Spinal cord (tissue), 10 donors: ENCODE measurements around the gene UTS2R. TPM values are rescaled to one million over a fixed set of nuclear protein-coding genes. Genes with fewer than 3 reads are reported as not detected.
A peak's percentile ranks its signal among the peaks of the same experiment; 100 is the strongest.

Source experiments
- DNase-seq, 6 donors: peaks; one replicate each; pipeline versions ENCODE4 v3.0.0 to v3.0.0-alpha.2; 2013 to 2015; ENCODE audit warnings: low spot score in 6 of 6, low read depth in 4 of 6
- H3K27ac ChIP-seq: one replicate; pipeline ENCODE4 v1.5.1; 2013; ENCODE audit warnings: low read depth, low read length, control low read depth
- H3K27me3 ChIP-seq: one replicate; pipeline ENCODE4 v1.6.1; 2013; ENCODE audit warnings: low read length; ENCODE audit not compliant: control insufficient read depth, insufficient read depth
- H3K36me3 ChIP-seq: one replicate; pipeline ENCODE4 v1.6.1; 2013; ENCODE audit warnings: low read length; ENCODE audit not compliant: control insufficient read depth, insufficient read depth
- H3K4me1 ChIP-seq: one replicate; pipeline ENCODE4 v1.6.1; 2013; ENCODE audit warnings: low read length; ENCODE audit not compliant: control insufficient read depth, insufficient read depth
- H3K4me3 ChIP-seq: one replicate; pipeline ENCODE4 v1.5.1; 2013; ENCODE audit warnings: low read depth, low read length, control low read depth
- H3K9me3 ChIP-seq: one replicate; pipeline ENCODE4 v1.6.1; 2013; ENCODE audit warnings: low read length; ENCODE audit not compliant: control insufficient read depth, insufficient read depth
- WGBS: methylation state at CpG from one replicate; pipeline ENCODE4 v1.1.5; 2013; ENCODE audit warnings: missing lambda C conversion rate; ENCODE audit not compliant: insufficient coverage; 5-methylcytosine and 5-hydroxymethylcytosine counted together
- polyA plus RNA-seq, 2 donors: library from polyadenylated mRNA; unstranded; fragments of 120-200 nt; gene quantifications; one replicate each; pipeline ENCODE4 v1.2.1, GENCODE V29; 2013; ENCODE audit not compliant: insufficient read length in 2 of 2
- total RNA-seq, 2 donors: library from RNA; depleted of rRNA in 1 of 2; stranded (reverse); fragments of 120-200 nt in 1 of 2; fragments of >200 nt in 1 of 2; gene quantifications; one replicate each; pipeline versions ENCODE4 v1.2.3 to v1.2.4, GENCODE V29; 2013 to 2014
- donor health status: healthy.

The UTS2R gene
- total and polyA plus RNA-seq, 4 donors, result 0.11 to 0.32 (median 0.19) TPM; not detected in 1

DNA sequence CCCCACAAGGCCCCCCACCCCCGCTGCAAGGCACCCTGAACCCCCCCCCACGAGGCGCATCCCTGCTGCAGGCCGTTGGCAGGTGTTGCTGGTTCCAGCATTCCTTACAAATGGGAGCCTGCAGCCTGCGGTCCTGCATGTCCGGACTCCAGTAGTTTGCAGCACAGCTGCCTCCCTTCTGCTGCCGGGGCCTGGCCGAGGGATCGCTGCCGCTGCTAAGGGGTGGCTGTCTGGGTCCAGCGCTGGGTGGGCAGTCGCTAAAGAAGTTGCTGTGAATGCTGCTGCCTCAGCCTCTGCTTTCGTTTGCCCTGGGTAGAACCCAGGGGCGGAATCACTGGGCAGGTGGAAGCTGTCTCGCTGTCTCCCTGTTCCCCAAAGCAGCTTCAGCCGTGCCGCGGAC is 11.8 kb downstream of the UTS2R start:
- peaks cover 18% of the 10 kb centered on the region for H3K36me3 ChIP-seq
- peaks cover 10% of the 10 kb centered on the region for H3K27me3 ChIP-seq
- H3K27ac ChIP-seq, result no peak overlapping the region

DNA sequence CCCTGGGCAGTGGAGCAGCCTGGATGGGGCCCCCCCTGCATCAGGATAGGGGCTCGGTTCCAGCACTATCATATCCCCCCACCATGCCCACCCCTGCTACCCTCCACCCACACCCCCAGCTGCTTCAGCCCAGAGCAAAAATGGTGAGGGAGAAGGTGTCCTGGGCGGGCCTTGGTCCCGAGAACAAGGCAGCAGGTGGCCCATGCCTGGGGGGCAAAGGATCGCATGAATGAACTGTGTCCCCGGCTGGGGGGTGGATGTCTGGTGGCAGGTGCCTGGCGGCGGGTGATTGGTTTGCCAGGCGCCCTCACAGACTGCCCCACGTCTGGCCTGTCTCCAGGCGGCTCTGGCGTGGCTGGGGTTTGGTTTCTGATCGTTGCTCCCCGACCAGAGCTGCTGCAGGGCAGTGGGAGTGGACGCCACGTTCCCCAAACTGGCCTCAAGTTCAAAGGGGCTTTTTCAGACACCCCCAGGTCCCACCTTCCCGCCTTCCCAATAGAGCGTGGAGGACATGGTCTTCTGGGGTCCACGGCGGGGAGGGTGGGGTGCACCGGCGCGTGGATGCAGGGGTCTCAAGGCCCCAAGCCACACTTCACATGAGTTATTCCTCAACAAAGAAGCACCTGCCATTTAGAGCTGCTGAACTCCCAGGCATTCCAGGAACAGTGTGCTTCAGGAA is 12.6 kb downstream of the UTS2R start:
- Histone ChIP-seq H3K4me1 (peaks cover 35% of the 10 kb centered on the region), H3K27me3 (peaks cover 10% of the 10 kb centered on the region), H3K27ac (no peak overlapping the region), H3K36me3 (peaks cover 24% of the 10 kb centered on the region), H3K9me3 (no peaks in the 10 kb centered on the region), H3K4me3 (no peak overlapping the region)
- WGBS, result 39% methylated on average over 12 of the region's 22 CpGs
- DNase-seq, result no peak

More for the DNA sequence above, 11.8 kb downstream of the UTS2R start:
- no peak overlapping the region for H3K4me3 ChIP-seq
- WGBS, result 55% methylated on average over 13 of the region's 18 CpGs
- no peaks in the 10 kb centered on the region for H3K9me3 ChIP-seq
- no peak for DNase-seq
- H3K4me1 ChIP-seq, result peaks cover 38% of the 10 kb centered on the region

DNA sequence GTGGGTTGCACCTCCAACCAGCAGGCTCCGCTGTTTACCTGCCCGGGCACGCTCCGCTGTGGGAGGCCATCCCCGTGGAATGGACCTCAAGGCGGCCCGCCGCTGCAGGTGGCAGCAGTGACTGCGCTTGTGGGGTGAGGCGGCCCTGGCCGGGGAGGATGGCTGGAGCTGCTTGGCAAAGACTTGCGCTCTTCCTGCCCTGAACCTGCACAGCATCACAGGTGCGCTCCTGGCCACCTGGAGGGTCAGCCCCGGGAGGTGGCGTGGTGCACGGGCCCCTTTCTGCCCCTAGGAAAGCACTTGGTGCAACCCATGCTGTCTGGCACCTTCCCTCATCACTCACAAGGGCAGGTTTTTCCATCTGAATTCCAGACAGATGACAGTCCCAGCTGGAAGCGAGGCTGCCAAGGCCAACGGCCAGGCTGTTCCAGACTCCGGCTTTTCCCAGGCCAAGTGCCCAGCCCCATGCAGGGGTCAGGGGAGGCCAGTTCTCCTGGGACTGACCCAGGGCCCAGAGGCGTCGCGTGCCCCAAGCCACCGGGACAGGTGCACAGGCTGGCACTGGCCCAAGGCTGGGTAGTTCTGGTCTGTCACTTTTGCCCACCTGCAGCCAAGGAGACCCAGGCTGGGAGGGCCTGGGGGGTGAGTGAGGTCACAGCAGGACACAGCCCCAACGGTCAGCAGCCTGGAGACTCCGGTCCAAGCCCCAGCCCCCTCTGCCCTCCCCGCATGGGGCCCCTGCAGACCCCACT is 13.3 kb downstream of the UTS2R start:
- H3K4me3 ChIP-seq, result no peak overlapping the region
- H3K27ac ChIP-seq, result no peak overlapping the region
- H3K4me1 ChIP-seq, result peaks cover 30% of the 10 kb centered on the region
- peaks cover 26% of the 10 kb centered on the region for H3K36me3 ChIP-seq
- WGBS, result 55% methylated on average over 24 of the region's 26 CpGs
- H3K9me3 ChIP-seq, result no peaks in the 10 kb centered on the region
- DNase-seq, result no peak
- peaks cover 8% of the 10 kb centered on the region for H3K27me3 ChIP-seq

DNA sequence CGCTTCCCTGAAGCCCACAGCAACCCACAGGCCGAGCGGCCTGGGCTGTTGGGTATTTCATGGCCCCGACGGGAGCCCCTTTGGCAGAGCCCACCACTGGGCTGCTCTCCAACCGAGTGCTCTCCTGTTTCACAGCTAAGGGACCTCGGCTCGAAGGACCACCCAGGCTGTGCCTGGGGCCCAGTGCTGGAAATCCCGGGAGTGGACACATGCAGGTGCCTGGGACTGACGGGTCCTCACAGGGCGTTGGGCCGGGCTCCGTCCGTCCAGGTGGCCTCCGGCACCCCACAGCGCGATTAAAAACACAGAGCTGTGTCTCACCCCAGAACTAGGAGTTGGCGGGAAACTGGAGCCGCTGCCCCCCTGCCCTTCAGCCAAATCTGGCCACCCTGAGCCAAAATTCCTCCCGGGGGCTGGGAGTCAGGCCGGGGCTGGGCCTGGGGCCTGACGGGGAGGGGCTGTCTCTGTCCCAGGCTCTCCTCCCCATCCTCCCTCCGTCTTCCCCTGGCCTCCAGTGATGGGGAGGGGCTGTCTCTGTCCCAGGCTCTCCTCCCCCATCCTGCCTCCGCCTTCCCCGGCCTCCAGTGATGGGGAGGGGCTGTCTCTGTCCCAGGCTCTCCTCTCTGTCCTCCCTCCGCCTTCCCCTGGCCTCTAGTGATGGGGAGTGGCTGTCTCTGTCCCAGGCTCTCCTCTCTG is 14.1 kb downstream of the UTS2R start:
- Histone ChIP-seq H3K4me3 (no peak overlapping the region), H3K27ac (no peak overlapping the region), H3K9me3 (no peaks in the 10 kb centered on the region), H3K27me3 (peaks cover 5% of the 10 kb centered on the region), H3K36me3 (peaks cover 33% of the 10 kb centered on the region), H3K4me1 (peaks cover 26% of the 10 kb centered on the region)
- DNase-seq, result peak in 2 of 6 donors; percentile 53 to 71
- WGBS, result 17% methylated on average over 18 of the region's 26 CpGs

GRCh38 chr17:82386255-82386831 is 14.8 kb downstream of the UTS2R start:
- H3K4me1 ChIP-seq, result peaks cover 26% of the 10 kb centered on the region

DNA sequence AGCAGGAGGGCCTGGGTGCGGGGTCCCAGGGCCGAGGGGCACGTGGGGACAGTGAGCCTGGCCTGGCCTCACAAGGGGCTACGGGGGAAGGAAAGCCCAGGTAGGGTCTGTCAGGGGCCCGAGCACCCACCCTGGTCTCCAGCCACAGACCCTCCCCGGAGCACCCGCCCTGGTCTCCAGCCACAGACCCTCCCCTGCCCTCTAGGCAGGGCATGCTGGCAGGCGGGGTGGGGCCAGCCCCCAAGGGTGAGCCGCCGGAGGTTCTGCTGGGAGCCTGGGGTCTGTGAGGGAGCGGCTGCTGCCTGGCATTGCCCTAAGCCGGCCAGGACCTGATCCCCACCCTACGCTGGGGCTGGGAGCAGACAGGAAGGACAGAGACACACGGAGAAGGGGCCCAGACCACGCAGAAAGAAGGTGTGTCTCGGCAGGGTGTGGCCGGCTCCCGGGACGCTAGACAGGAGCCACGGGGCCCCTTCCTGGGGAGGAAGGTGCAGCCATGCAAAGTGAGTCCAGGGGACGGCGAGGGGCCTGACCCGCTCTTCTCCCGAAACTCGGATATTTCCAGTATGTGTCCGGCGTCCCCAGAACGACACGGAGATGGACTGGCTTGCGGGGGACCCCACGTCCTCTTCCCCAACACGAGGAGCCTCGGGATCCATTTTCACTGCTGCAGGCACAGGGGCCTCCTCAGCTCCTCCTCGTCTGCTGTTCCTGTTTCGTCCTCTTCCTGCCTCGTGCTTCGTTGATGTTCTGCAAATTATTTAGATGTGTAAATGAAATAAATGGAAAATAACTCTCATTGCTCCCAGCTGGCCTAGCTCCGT is 15.5 kb downstream of the UTS2R start:
- Histone ChIP-seq H3K9me3 (no peaks in the 10 kb centered on the region), H3K36me3 (peaks cover 47% of the 10 kb centered on the region), H3K4me3 (no peak overlapping the region), H3K27me3 (peaks cover 2% of the 10 kb centered on the region), H3K4me1 (peaks cover 26% of the 10 kb centered on the region), H3K27ac (no peak overlapping the region)
- DNase-seq, result no peak
- 78% methylated on average over 30 of the region's 38 CpGs for WGBS

More at GRCh38 chr17:82386255-82386831, 14.8 kb downstream of the UTS2R start:
- Histone ChIP-seq H3K4me3 (no peak overlapping the region), H3K27ac (no peak overlapping the region), H3K9me3 (no peaks in the 10 kb centered on the region), H3K27me3 (peaks cover 2% of the 10 kb centered on the region), H3K36me3 (peaks cover 40% of the 10 kb centered on the region)
- DNase-seq, result no peak
- 52% methylated on average over 10 of the region's 17 CpGs for WGBS

GRCh38 chr17:82387705-82388106 is 16.1 kb downstream of the UTS2R start:
- peaks cover 26% of the 10 kb centered on the region for H3K4me1 ChIP-seq
- H3K27me3 ChIP-seq, result peaks cover 2% of the 10 kb centered on the region
- H3K9me3 ChIP-seq, result no peaks in the 10 kb centered on the region
- DNase-seq, result no peak
- peaks cover 53% of the 10 kb centered on the region for H3K36me3 ChIP-seq
- 77% methylated on average over 3 of the region's 3 CpGs for WGBS
- no peak overlapping the region for H3K27ac ChIP-seq
- H3K4me3 ChIP-seq, result no peak overlapping the region

DNA sequence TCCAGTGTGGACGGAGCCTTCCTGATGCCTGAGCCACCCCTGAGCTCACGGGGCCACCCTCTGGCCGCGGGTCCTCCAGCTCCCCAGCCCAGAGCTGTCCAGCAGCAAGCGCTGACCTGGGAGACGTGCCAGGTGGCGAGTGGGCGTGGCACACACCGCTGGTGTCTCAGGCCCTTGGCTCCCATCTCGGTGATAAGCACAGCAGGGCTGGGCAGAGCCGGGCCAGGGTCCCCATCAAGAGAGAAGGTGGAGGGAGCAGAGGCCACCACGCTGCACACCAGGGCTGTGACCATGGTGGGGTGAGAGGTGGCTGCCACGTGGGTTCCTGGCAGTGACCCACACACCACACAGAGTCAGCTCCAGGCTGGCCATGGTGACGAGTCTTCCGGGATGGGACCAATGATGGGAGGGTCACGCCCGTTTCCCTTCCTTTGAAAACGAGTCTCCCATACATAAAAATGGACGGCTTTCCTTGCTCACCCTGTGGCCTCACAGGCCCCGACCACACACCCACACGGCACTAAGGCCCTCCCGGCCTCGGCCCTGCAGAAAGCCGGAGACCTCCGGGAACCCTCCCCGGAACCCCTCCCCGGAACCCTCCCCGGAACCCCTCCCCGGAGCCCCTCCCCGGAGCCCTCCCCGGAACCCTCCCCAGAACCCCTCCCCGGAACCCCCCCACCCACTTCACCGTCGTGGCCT is 16.8 kb downstream of the UTS2R start:
- Histone ChIP-seq H3K27me3 (peaks cover 2% of the 10 kb centered on the region), H3K4me3 (no peak overlapping the region), H3K36me3 (peaks cover 60% of the 10 kb centered on the region), H3K9me3 (no peaks in the 10 kb centered on the region), H3K4me1 (peaks cover 26% of the 10 kb centered on the region), H3K27ac (no peak overlapping the region)
- 76% methylated on average over 22 of the region's 34 CpGs for WGBS
- no peak for DNase-seq
